ENCODE measurements around the gene CTSD.

DNA sequence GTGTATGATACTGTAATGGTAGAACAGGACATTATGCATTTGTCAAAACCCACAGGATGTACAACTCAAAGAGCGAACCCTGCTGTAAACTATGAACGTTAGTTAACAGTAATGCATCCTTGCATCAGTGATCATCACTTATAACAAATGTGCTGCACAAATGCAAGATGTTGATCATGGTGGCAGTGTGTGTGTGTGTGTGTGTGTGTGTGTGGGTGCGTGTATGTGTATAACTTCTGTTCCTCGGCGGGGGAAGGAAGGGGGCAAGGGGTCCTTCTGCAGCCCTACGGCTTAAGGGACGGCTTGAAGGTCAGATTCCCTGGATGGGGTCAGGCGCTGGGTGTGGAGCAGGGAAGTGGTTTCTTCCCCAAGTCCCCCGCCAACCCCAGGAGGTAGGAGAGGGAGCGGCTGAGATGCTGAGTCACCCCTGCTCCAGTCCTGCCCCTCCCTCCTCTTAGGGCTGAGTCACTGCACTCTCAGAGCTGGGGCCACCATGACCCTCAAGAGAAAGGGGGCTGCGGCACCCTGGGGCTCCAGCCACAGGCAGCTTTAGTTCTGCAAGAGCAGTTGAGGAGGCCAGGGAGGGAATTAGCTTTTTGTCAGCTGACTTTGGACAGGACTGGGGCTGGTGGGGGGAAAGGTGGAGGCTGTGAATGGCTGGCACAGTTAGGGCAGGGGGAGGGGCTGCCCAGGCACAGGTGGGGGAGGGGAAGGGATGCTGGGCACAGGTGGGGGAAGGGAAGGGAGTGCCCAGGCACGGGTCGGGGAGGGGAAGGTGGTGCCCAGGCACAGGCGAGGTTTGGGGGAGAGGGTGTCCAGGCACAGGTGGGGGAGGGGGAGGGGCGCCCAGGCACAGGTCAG lies 8.8 kb upstream of the CTSD start:
- TF ChIP-seq EZH2 (IDR thresholded peaks at IDR 0.05), result no peak
- no peak for TF ChIP-seq CEBPB (IDR thresholded peaks at IDR 0.05; ENCODE audit: low read depth)
- TF ChIP-seq POLR2AphosphoS5 (IDR thresholded peaks at IDR 0.05; ENCODE audit: low read depth, low read length), result no peak

Data from HCT116 (cell line).